ENCODE data around the gene PCBP3. TPM values are rescaled to one million over a fixed set of nuclear protein-coding genes. Genes with fewer than 3 reads are reported as not detected.

PCBP3 gene
- polyA plus RNA-seq, 1 donor (not counting 4 experiments of a cell fraction or from before 2014, with no cell fraction given), result 0.25 TPM

DNA sequence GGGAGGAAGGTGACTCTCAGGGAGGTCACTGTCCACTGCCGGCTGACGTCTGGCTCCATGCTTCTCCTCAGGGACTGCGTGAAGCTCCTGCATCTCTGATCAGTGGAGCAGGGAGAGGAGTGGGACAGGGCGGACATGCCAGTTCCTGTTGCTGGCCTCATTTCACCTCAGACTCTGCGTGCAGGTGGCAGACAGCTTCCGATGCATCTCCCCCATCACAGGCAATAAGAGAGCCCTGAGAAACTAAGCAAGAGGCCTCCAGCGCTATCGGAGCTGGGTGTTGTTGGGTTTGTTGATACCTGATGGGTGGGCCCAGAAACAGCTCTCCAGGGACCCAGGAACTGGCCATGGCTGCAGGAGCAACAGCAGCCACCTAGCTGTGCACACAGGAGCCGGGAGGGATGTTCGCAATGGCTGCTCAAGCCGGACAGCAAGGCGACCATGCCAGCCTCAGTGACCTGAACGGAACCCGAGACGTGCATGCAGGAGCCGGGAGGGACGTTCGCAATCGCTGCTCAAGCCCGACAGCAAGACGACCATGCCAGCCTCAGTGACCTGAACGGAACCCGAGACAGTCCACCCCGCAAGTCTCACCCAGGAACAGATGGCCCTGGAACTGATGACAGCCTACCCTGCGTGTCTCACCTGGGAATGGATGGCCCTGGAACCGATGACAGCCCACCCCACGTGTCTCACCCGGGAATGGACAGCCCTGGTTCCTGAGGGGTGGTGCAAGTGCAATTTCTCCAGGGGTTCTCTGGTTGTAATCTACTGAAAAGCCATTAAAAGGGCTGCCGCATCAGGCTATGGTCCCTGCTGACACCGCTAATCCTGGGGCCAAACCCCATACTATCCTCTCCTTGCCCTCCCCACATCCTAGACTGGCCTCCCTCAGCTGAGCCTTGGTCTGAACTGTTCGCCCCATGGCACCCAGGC, 14.2 kb upstream of the PCBP3 start:
- H3K79me2 ChIP-seq (ENCODE audit: control insufficient read depth, insufficient read depth, low read length), result no peaks in the 10 kb centered on the region
- no peak for DNase-seq (ENCODE audit: low read depth, low spot score)
- H3K9ac ChIP-seq (ENCODE audit: control insufficient read depth, extremely low read depth, insufficient read depth, low read length), result no peak overlapping the region
- H3K4me3 ChIP-seq (ENCODE audit: control insufficient read depth in 2 of 3, extremely low read depth in 1 of 3, insufficient read depth in 2 of 3, low read depth in 1 of 3, low read length in 3 of 3), result no peak overlapping the region
- no peaks in the 10 kb centered on the region for H4K20me1 ChIP-seq (ENCODE audit: control insufficient read depth, extremely low read depth, insufficient read depth, low read length)
- no peak for FAIRE-seq
- no peak overlapping the region for H3K27ac ChIP-seq (ENCODE audit: control insufficient read depth, insufficient read depth, low read length)
- H3K36me3 ChIP-seq (ENCODE audit: control insufficient read depth in 2 of 2, extremely low read depth in 1 of 2, insufficient read depth in 2 of 2, low read length in 2 of 2), result no peaks in the 10 kb centered on the region
- H3K4me1 ChIP-seq (ENCODE audit: control insufficient read depth, extremely low read depth, insufficient read depth, low read length), result no peaks in the 10 kb centered on the region
- H3K9me3 ChIP-seq (ENCODE audit: control insufficient read depth, low read depth, low read length), result no peaks in the 10 kb centered on the region
- H3K4me2 ChIP-seq (ENCODE audit: control insufficient read depth, extremely low read depth, insufficient read depth, low read depth, low read length), result no peak overlapping the region
- H2AFZ ChIP-seq (ENCODE audit: control insufficient read depth, low read length), result no peak overlapping the region
- dilution Hi-C loops (cut with MboI; ENCODE audit: extremely low pct_ligation_motif_present, low sequenced_read_pairs), result no loop called here
- H3K9me1 ChIP-seq (ENCODE audit: control insufficient read depth, extremely low read depth, insufficient read depth, low read length), result no peaks in the 10 kb centered on the region
- no peaks in the 10 kb centered on the region for H3K27me3 ChIP-seq (ENCODE audit: control insufficient read depth, extremely low read depth, insufficient read depth, low read length)
- no peak for TF ChIP-seq EZH2 (IDR thresholded peaks at IDR 0.05; ENCODE audit: low read length)
- TF ChIP-seq, protein P1, sequence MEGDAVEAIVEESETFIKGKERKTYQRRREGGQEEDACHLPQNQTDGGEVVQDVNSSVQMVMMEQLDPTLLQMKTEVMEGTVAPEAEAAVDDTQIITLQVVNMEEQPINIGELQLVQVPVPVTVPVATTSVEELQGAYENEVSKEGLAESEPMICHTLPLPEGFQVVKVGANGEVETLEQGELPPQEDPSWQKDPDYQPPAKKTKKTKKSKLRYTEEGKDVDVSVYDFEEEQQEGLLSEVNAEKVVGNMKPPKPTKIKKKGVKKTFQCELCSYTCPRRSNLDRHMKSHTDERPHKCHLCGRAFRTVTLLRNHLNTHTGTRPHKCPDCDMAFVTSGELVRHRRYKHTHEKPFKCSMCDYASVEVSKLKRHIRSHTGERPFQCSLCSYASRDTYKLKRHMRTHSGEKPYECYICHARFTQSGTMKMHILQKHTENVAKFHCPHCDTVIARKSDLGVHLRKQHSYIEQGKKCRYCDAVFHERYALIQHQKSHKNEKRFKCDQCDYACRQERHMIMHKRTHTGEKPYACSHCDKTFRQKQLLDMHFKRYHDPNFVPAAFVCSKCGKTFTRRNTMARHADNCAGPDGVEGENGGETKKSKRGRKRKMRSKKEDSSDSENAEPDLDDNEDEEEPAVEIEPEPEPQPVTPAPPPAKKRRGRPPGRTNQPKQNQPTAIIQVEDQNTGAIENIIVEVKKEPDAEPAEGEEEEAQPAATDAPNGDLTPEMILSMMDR (optimal IDR thresholded peaks at IDR 0.05 in 1 of 3, IDR thresholded peaks at IDR 0.05 in 1 of 3, conservative IDR thresholded peaks at IDR 0.05 in 1 of 3; ENCODE audit: extremely low read depth in 1 of 3, insufficient read depth in 2 of 3, low read length in 3 of 3), result no peak

DNA sequence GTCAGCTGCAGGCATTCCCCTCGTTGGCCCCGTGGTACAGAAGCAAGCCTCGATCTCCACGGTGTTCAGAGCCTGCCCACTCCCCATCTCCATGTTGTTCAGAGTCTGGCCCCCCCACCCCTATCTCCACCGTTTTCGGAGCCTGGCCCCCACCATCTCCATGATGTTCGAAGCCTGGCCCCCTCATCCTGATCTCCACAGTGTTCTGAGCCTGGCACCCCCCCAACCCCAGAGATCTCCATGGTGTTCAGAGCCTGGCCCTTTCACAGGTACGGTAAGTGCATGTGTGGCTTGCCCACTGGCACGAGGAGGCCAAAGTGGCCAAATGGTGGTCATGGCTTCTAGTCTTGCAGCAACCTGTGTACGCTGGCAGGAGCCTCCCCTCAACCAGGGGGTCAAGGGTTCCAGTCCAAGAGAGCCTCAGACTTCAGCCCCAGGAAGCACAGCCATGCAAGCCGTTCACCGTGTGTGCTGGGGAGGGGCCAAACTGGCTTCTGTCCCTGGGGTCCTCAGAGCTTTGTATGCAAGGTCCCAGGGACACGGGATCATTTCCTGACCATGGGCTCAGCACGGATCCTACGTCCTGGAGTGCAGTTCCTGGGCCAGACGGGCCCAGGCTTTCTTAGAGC, 13.3 kb upstream of the PCBP3 start:
- FAIRE-seq (no peak), DNase-seq (ENCODE audit: low read depth, low spot score) (no peak)
- Histone ChIP-seq H3K36me3 (ENCODE audit: control insufficient read depth in 2 of 2, extremely low read depth in 1 of 2, insufficient read depth in 2 of 2, low read length in 2 of 2) (no peaks in the 10 kb centered on the region), H3K9ac (ENCODE audit: control insufficient read depth, extremely low read depth, insufficient read depth, low read length) (no peak overlapping the region), H3K27ac (ENCODE audit: control insufficient read depth, insufficient read depth, low read length) (no peak overlapping the region), H4K20me1 (ENCODE audit: control insufficient read depth, extremely low read depth, insufficient read depth, low read length) (no peaks in the 10 kb centered on the region), H3K4me3 (ENCODE audit: control insufficient read depth in 2 of 3, extremely low read depth in 1 of 3, insufficient read depth in 2 of 3, low read depth in 1 of 3, low read length in 3 of 3) (no peak overlapping the region), H3K9me1 (ENCODE audit: control insufficient read depth, extremely low read depth, insufficient read depth, low read length) (no peaks in the 10 kb centered on the region), H3K4me2 (ENCODE audit: control insufficient read depth, extremely low read depth, insufficient read depth, low read depth, low read length) (no peak overlapping the region), H3K4me1 (ENCODE audit: control insufficient read depth, extremely low read depth, insufficient read depth, low read length) (no peaks in the 10 kb centered on the region), H3K9me3 (ENCODE audit: control insufficient read depth, low read depth, low read length) (no peaks in the 10 kb centered on the region), H3K79me2 (ENCODE audit: control insufficient read depth, insufficient read depth, low read length) (no peaks in the 10 kb centered on the region), H2AFZ (ENCODE audit: control insufficient read depth, low read length) (no peak overlapping the region), H3K27me3 (ENCODE audit: control insufficient read depth, extremely low read depth, insufficient read depth, low read length) (no peaks in the 10 kb centered on the region)
- dilution Hi-C loops (cut with MboI; ENCODE audit: extremely low pct_ligation_motif_present, low sequenced_read_pairs), result no loop called here
- TF ChIP-seq, protein P1 (optimal IDR thresholded peaks at IDR 0.05 in 1 of 3, IDR thresholded peaks at IDR 0.05 in 1 of 3, conservative IDR thresholded peaks at IDR 0.05 in 1 of 3; ENCODE audit: extremely low read depth in 1 of 3, insufficient read depth in 2 of 3, low read length in 3 of 3), result no peak
- TF ChIP-seq EZH2 (IDR thresholded peaks at IDR 0.05; ENCODE audit: low read length), result no peak
